Loucy (cell line): ENCODE data around the gene SUSD5.
A peak's percentile ranks its signal among the peaks of the same experiment; 100 is the strongest.

Source experiments
- H2AFZ ChIP-seq: fragments of 200-600 bp; sonication (generic); 2 replicates; pipeline ENCODE4 v1.6.0; 2016; ENCODE audit warnings: antibody characterized with exemption, mild to moderate bottlenecking, low read length, moderate library complexity
- H3F3A ChIP-seq: fragments of 200-600 bp; 2 replicates; pipeline ENCODE4 v1.6.0; 2016; ENCODE audit warnings: antibody characterized with exemption, low read depth, mild to moderate bottlenecking
- H3K27me3 ChIP-seq: fragments of 200-600 bp; sonication (generic); 2 replicates; pipeline ENCODE4 v1.6.1; 2014; ENCODE audit warnings: low read length, mild to moderate bottlenecking; ENCODE audit not compliant: insufficient read depth, poor library complexity, severe bottlenecking
- H3K36me3 ChIP-seq: fragments of 200-600 bp; sonication (generic); 2 replicates; pipeline ENCODE4 v1.6.1; 2016; ENCODE audit warnings: low read length; ENCODE audit not compliant: insufficient read depth
- H3K4me1 ChIP-seq: fragments of 200-600 bp; sonication (generic); 2 replicates; pipeline ENCODE4 v1.5.1; 2014; ENCODE audit warnings: low read length, mild to moderate bottlenecking; ENCODE audit not compliant: insufficient read depth, poor library complexity, severe bottlenecking
- H3K4me2 ChIP-seq: fragments of 200-600 bp; sonication (generic); 2 replicates; pipeline ENCODE4 v1.6.0; 2014; ENCODE audit warnings: antibody characterized with exemption, low read length, low read depth, mild to moderate bottlenecking; ENCODE audit not compliant: poor library complexity, severe bottlenecking
- H3K4me3 ChIP-seq: fragments of 200-600 bp; sonication (generic); 2 replicates; pipeline ENCODE4 v1.5.1; 2014; ENCODE audit warnings: low read length, mild to moderate bottlenecking, mixed read lengths; ENCODE audit not compliant: poor library complexity, severe bottlenecking
- H3K79me2 ChIP-seq: fragments of 200-600 bp; sonication (generic); 2 replicates; pipeline ENCODE4 v1.6.1; 2014; ENCODE audit warnings: low read length; ENCODE audit not compliant: insufficient read depth
- H3K9ac ChIP-seq: fragments of 200-600 bp; sonication (generic); 2 replicates; pipeline ENCODE4 v1.6.0; 2014; ENCODE audit warnings: mild to moderate bottlenecking, low read depth, low read length, moderate library complexity; ENCODE audit not compliant: poor library complexity, severe bottlenecking
- H3K9me2 ChIP-seq: fragments of 200-600 bp; sonication (generic); replicated peaks from 2 replicates; pipeline ENCODE4 v1.6.1; 2016; ENCODE audit warnings: low read depth, low read length, mixed read lengths
- H3K9me3 ChIP-seq: fragments of 200-600 bp; sonication (generic); 2 replicates; pipeline ENCODE4 v1.6.1; 2014; ENCODE audit warnings: mild to moderate bottlenecking, antibody characterized with exemption, low read length, low read depth; ENCODE audit not compliant: insufficient read depth
- H4K20me1 ChIP-seq: fragments of 200-600 bp; sonication (generic); 2 replicates; pipeline ENCODE4 v1.6.0; 2014; ENCODE audit warnings: antibody characterized with exemption, low read length, mild to moderate bottlenecking; ENCODE audit not compliant: insufficient read depth, poor library complexity, severe bottlenecking
- CTCF ChIP-seq: fragments of 200-600 bp; sonication (generic); conservative IDR thresholded peaks from 2 replicates; pipeline ENCODE4 v1.5.1; 2014; ENCODE audit warnings: mild to moderate bottlenecking, antibody characterized with exemption, low read length
- EZH2phosphoT487 ChIP-seq: fragments of 200-600 bp; IDR thresholded peaks from 2 replicates; pipeline ENCODE4 v1.6.1; 2018; ENCODE audit warnings: antibody characterized with exemption, mild to moderate bottlenecking, moderate library complexity, borderline replicate concordance

SUSD5 gene

GRCh38 chr3:33171580-33171979 lies 47.0 kb downstream of the SUSD5 start:
- H3K9me2 ChIP-seq: no peaks in the 10 kb centered on the region
- H3F3A ChIP-seq: no peaks in the 10 kb centered on the region
- H3K79me2 ChIP-seq: no peaks in the 10 kb centered on the region
- peaks cover 16% of the 10 kb centered on the region for H3K4me1 ChIP-seq
- no peak overlapping the region; the same call in 1 of the 2 replicates for H2AFZ ChIP-seq
- H3K4me3 ChIP-seq: no peak overlapping the region
- H3K27me3 ChIP-seq: no peaks in the 10 kb centered on the region
- no peaks in the 10 kb centered on the region for H4K20me1 ChIP-seq
- TF ChIP-seq CTCF (no peak), EZH2phosphoT487 (no peak)
- no peaks in the 10 kb centered on the region for H3K9me3 ChIP-seq
- no peak overlapping the region for H3K9ac ChIP-seq
- H3K36me3 ChIP-seq: no peaks in the 10 kb centered on the region
- H3K4me2 ChIP-seq: peak overlapping the region; percentile 3

DNA sequence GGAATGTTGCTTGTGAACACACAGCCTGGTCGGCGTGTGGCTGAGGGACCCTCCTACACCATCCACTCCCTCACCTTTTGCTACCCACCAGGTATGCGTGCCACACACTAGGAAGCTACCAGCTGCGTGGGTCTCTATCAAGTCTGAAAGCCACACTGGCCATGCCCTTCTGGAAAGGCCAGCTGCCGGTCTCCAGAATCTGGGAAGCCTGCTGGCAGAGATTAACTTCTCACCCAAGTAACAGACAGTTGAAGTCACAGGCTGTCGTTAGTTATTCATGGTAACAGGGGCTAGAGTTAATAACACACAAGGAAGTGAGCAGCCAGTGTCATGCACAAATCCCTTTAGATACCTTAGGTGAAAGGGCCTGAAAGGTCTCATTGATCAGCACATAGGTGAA lies 48.1 kb downstream of the SUSD5 start:
- Histone ChIP-seq H4K20me1 (no peaks in the 10 kb centered on the region), H3K36me3 (no peaks in the 10 kb centered on the region), H2AFZ (0 out of 2 replicates have a peak overlapping the region, but pooled peaks have one; percentile 17), H3K79me2 (no peaks in the 10 kb centered on the region), H3K9me3 (no peaks in the 10 kb centered on the region), H3K4me1 (peaks cover 16% of the 10 kb centered on the region), H3K27me3 (no peaks in the 10 kb centered on the region), H3F3A (no peaks in the 10 kb centered on the region), H3K4me2 (no peak overlapping the region), H3K9me2 (no peaks in the 10 kb centered on the region), H3K9ac (no peak overlapping the region), H3K4me3 (no peak overlapping the region)
- TF ChIP-seq CTCF (no peak), EZH2phosphoT487 (no peak)

- no peak for TF ChIP-seq EZH2phosphoT487
- no peak for TF ChIP-seq CTCF
- peak overlapping the region; percentile 87 for H2AFZ ChIP-seq
Observed at GRCh38 chr3:33167716-33168336, 50.8 kb downstream of the SUSD5 start.

More at GRCh38 chr3:33167716-33168336, 50.8 kb downstream of the SUSD5 start:
- H3K4me3 ChIP-seq: no peak overlapping the region
- no peaks in the 10 kb centered on the region for H3K27me3 ChIP-seq
- peaks cover 16% of the 10 kb centered on the region for H3K4me1 ChIP-seq
- H3K36me3 ChIP-seq: no peaks in the 10 kb centered on the region
- no peaks in the 10 kb centered on the region for H3F3A ChIP-seq
- no peaks in the 10 kb centered on the region for H3K9me2 ChIP-seq
- H3K4me2 ChIP-seq: no peak overlapping the region
- H3K79me2 ChIP-seq: no peaks in the 10 kb centered on the region
- H3K9me3 ChIP-seq: no peaks in the 10 kb centered on the region
- no peak overlapping the region for H3K9ac ChIP-seq
- no peaks in the 10 kb centered on the region for H4K20me1 ChIP-seq
